Nephron (organoid): ENCODE results near the gene PCDHB3.
"Not testable (repeated sequence)": the region's sequence is repeated elsewhere in the genome, so short reads cannot be mapped to it uniquely, and the experiment has no call there.

Experiments used
- H3K27ac Mint-ChIP-seq, 3 experiments: 2 replicates each; pipeline ENCODE4 v1.8.0; 2020; ENCODE audit warnings: mixed read lengths in 3 of 3, mild to moderate bottlenecking in 2 of 3, moderate library complexity in 1 of 3
- H3K27me3 Mint-ChIP-seq: 2 replicates; pipeline ENCODE4 v1.8.0; 2021; ENCODE audit warnings: low read depth, mild to moderate bottlenecking, moderate library complexity, mixed read lengths
- H3K36me3 Mint-ChIP-seq: 2 replicates; pipeline ENCODE4 v1.8.0; 2020; ENCODE audit warnings: low read depth, mixed read lengths
- H3K4me1 Mint-ChIP-seq: 2 replicates; pipeline ENCODE4 v1.8.0; 2020; ENCODE audit warnings: mixed read lengths
- H3K4me3 Mint-ChIP-seq, 3 experiments: 2 replicates each; pipeline ENCODE4 v1.8.0; 2020; ENCODE audit warnings: mild to moderate bottlenecking in 3 of 3, mixed read lengths in 3 of 3, moderate library complexity in 2 of 3
- H3K9me3 Mint-ChIP-seq: 2 replicates; pipeline ENCODE4 v1.8.0; 2020; ENCODE audit warnings: mixed read lengths
- CTCF ChIP-seq, 3 experiments: fragments of 200-600 bp; sonication (generic); IDR thresholded peaks; one replicate each; pipeline ENCODE4 v1.5.0; 2021; ENCODE audit warnings: antibody characterized with exemption in 3 of 3; ENCODE audit not compliant: unreplicated experiment in 3 of 3

The PCDHB3 gene

DNA sequence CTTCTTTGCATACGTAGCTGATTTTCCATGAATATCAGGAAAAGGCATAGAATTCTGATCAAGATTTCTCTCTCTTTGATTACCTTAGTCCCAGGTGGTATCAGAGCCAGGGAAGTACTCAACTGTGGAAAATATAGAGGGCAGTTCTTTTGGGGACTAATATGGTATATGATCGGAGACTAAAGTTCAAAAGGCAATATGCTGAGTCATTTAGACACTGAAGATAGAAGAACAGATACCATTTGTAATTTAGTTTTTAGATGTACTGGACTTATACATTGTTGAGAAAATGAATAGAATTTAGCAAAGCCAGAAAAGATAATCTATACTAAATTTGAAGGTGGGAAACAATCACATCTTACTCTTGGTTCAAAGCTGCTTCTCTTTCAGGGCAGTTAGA lies 5.1 kb downstream of the PCDHB3 start:
- Mint-ChIP-seq H3K4me1 (no peaks in the 10 kb centered on the region), H3K27ac (no peak overlapping the region), H3K4me3 (no peak overlapping the region), H3K27me3 (no peaks in the 10 kb centered on the region), H3K36me3 (peaks cover 91% of the 10 kb centered on the region), H3K9me3 (peaks cover 75% of the 10 kb centered on the region)
- no peak for TF ChIP-seq CTCF (IDR thresholded peaks at IDR 0.05; ENCODE audit: unreplicated experiment in 3 of 3)

DNA sequence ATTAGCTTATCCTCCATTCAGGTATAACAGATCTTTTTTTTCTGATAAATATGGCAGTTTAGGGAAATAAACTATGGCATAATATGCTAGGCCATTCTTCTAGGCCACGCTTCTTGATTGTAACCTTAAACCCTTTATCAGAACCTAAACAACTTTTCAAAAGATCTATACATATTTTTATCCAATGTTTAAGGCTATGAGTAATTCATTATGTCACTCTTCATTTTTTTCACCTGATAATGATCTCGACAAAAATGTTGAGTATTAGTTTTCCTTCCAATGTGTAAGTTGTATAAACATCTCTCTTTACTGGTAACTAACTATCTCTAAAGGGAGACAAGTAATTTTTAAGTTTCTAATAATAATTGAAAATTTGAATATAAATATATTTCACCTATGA lies 19.0 kb downstream of the PCDHB3 start:
- no peak for TF ChIP-seq CTCF (IDR thresholded peaks at IDR 0.05; ENCODE audit: unreplicated experiment in 3 of 3)
- no peak overlapping the region for H3K4me3 Mint-ChIP-seq
- H3K4me1 Mint-ChIP-seq, result no peaks in the 10 kb centered on the region
- peaks cover 82% of the 10 kb centered on the region for H3K36me3 Mint-ChIP-seq
- H3K27me3 Mint-ChIP-seq, result peaks cover 4% of the 10 kb centered on the region
- H3K9me3 Mint-ChIP-seq, result peaks cover 70% of the 10 kb centered on the region
- H3K27ac Mint-ChIP-seq, result no peak overlapping the region

- Mint-ChIP-seq H3K27ac (no peak within 1 kb of the TSS), H3K4me1 (no peaks in the 10 kb centered on the region), H3K4me3 (no peak within 1 kb of the TSS), H3K36me3 (peaks cover 75% of the 10 kb centered on the region), H3K27me3 (peaks cover 4% of the 10 kb centered on the region), H3K9me3 (peaks cover 56% of the 10 kb centered on the region)
- no peak for TF ChIP-seq CTCF (IDR thresholded peaks at IDR 0.05; ENCODE audit: unreplicated experiment in 3 of 3)
Observed at GRCh38 chr5:141121563-141121962, 21.3 kb downstream of the PCDHB3 start, which contains the start of gene PCDHB4. PCDHB4 (plus strand) TSS chr5:141121818; CDS start chr5:141121999, 181 bp downstream.

DNA sequence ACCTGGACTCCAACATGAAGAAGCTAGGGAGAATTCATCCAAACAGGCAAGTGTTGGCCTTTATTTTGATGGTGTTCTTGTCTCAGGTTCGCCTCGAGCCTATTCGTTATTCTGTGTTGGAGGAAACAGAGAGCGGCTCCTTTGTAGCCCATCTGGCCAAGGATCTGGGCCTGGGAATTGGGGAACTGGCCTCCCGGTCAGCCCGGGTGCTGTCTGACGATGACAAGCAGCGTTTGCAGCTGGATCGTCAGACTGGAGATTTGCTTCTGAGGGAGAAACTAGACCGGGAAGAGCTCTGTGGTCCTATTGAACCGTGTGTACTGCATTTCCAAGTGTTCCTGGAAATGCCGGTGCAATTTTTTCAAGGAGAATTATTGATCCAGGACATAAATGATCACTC lies 21.7 kb downstream of the PCDHB3 start:
- Mint-ChIP-seq H3K36me3 (peaks cover 75% of the 10 kb centered on the region), H3K4me1 (no peaks in the 10 kb centered on the region), H3K27ac (no peak overlapping the region), H3K9me3 (peaks cover 57% of the 10 kb centered on the region), H3K27me3 (peaks cover 4% of the 10 kb centered on the region), H3K4me3 (no peak overlapping the region)
- TF ChIP-seq CTCF (IDR thresholded peaks at IDR 0.05; ENCODE audit: unreplicated experiment in 3 of 3), result no peak

GRCh38 chr5:141123396-141124135 lies 23.3 kb downstream of the PCDHB3 start:
- H3K4me1 Mint-ChIP-seq, H3K4me3 Mint-ChIP-seq, H3K27me3 Mint-ChIP-seq, H3K27ac Mint-ChIP-seq: not testable (repeated sequence)
- Mint-ChIP-seq H3K9me3 (peaks cover 61% of the 10 kb centered on the region), H3K36me3 (peaks cover 77% of the 10 kb centered on the region)

- H3K36me3 Mint-ChIP-seq, result peaks cover 78% of the 10 kb centered on the region
- TF ChIP-seq CTCF (IDR thresholded peaks at IDR 0.05; ENCODE audit: unreplicated experiment in 3 of 3), result no peak
- peaks cover 65% of the 10 kb centered on the region for H3K9me3 Mint-ChIP-seq
- H3K27ac Mint-ChIP-seq, result no peak overlapping the region
- no peaks in the 10 kb centered on the region for H3K4me1 Mint-ChIP-seq
- peaks cover 4% of the 10 kb centered on the region for H3K27me3 Mint-ChIP-seq
- no peak overlapping the region for H3K4me3 Mint-ChIP-seq
Observed at GRCh38 chr5:141127305-141127704, 27.0 kb downstream of the PCDHB3 start.
